NT2/D1 (cell line): Measurements from ENCODE around the gene CSF3R.

ENCODE experiments used
- SUZ12 ChIP-seq: IDR thresholded peaks from 2 replicates; pipeline ENCODE4 v1.6.1; 2011; ENCODE audit not compliant: insufficient read length, insufficient read depth; ENCODE audit errors: extremely low read depth
- YY1 ChIP-seq: IDR thresholded peaks from 2 replicates; pipeline ENCODE4 v1.6.1; 2011; ENCODE audit not compliant: insufficient read length, insufficient read depth
- ZNF274 ChIP-seq: IDR thresholded peaks from 2 replicates; pipeline ENCODE4 v1.6.1; 2011; ENCODE audit warnings: mild to moderate bottlenecking, low read depth, low read length

DNA sequence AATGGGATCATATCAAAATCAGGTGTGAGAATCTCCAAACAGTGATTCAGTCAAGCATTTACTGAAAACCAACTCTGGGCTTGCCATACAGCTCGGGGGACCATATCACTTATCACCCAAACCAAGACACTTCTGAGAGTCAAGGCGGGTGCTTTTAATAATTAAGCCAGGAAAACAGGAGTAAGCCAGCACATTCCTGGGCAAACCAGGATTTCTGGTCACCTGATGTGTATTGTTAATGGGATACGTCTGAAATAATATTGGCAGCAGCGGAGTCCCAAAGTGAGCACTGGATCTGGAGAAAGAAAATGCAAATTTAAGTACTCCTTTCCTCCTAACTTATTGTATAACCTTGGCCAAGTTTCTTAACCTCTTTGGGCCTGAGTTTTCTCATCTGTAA is 50.1 kb downstream of the CSF3R start:
- TF ChIP-seq ZNF274 = no peak
- TF ChIP-seq SUZ12 = no peak
- no peak for TF ChIP-seq YY1
